Coronary artery (tissue), 2 donors: ENCODE measurements around the gene ADAM30.

ENCODE experiments used
- DNase-seq: peaks from one replicate; pipeline ENCODE4 v3.0.0-alpha.2; 2017; ENCODE audit warnings: low spot score
- H3K27ac ChIP-seq, 2 donors: fragments of 200-600 bp; sonication (generic); one replicate each; pipeline ENCODE4 v1.5.1; 2016 to 2019
- H3K4me3 ChIP-seq: fragments of 200-600 bp; sonication (generic); 2 replicates; pipeline ENCODE4 v1.5.1; 2016; ENCODE audit warnings: mild to moderate bottlenecking, moderate library complexity
- TF ChIP-seq, protein P1 (sequence below): fragments of 200-600 bp; sonication (generic); IDR thresholded peaks from one replicate; pipeline ENCODE4 v1.5.1; 2019; ENCODE audit warnings: antibody characterized with exemption

The ADAM30 gene

GRCh38 chr1:119918301-119918700, 22.0 kb upstream of the ADAM30 start:
- TF ChIP-seq, protein P1, sequence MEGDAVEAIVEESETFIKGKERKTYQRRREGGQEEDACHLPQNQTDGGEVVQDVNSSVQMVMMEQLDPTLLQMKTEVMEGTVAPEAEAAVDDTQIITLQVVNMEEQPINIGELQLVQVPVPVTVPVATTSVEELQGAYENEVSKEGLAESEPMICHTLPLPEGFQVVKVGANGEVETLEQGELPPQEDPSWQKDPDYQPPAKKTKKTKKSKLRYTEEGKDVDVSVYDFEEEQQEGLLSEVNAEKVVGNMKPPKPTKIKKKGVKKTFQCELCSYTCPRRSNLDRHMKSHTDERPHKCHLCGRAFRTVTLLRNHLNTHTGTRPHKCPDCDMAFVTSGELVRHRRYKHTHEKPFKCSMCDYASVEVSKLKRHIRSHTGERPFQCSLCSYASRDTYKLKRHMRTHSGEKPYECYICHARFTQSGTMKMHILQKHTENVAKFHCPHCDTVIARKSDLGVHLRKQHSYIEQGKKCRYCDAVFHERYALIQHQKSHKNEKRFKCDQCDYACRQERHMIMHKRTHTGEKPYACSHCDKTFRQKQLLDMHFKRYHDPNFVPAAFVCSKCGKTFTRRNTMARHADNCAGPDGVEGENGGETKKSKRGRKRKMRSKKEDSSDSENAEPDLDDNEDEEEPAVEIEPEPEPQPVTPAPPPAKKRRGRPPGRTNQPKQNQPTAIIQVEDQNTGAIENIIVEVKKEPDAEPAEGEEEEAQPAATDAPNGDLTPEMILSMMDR: no peak
- no peak for DNase-seq
- Histone ChIP-seq H3K4me3 (no peak overlapping the region), H3K27ac (no peak overlapping the region)

DNA sequence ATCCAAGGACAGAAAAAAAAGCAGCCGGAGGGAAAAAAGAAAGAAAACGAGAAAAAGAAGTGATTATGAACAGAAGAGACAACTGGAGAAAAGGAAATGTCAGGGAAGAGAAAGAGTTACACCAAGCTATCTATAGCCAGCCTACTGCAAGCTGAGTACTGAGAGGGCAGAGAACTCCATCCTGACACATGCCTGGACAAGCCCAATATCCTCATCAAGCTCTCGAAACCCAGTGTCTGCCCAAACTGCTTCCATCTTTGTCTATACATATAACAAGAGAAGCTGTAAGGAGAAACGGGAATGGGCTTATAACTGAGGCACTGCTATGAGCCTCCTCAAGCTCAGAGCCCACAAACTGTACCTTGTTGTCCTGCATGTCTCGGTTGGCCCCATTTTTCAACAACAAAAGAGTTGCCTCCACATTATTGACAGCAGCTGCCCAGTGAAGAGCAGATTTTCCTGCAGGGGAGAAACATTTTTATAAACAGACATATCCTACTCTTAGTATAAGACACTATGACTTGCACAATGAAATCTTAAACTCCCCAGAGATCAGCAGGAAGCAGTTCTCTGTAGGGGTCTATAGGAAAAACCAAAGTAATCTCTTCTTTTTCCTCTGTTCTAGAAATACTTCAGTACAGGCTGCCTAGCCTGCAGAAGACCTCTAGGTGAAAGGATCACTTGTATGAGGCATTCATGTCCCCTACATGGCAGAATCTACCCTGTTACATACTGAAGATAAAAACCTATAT, 21.2 kb upstream of the ADAM30 start:
- Histone ChIP-seq H3K27ac (no peak overlapping the region), H3K4me3 (no peak overlapping the region)
- DNase-seq: no peak
- TF ChIP-seq, protein P1: no peak

DNA sequence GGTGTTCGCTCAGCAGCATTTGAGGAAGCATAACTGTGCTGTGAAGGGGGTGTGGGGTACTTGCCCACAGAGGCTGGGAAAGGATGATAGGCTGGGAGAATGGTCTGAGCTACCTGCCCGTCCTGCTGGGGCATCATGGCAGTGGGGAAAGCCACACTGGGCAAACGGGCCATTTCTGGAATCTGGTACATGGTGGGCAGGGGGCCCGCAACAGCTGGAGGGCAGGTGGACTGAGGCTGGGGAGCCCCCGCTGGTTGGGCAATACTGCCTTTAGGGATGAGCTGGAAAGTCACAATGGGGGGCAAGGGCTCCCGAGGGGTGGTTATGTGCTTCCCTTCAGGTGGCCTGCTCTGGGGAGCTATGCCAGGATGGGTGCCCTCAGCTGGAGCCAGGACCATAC, 19.2 kb upstream of the ADAM30 start:
- H3K27ac ChIP-seq: no peak overlapping the region
- no peak for DNase-seq
- H3K4me3 ChIP-seq: no peak overlapping the region
- TF ChIP-seq, protein P1: no peak

DNA sequence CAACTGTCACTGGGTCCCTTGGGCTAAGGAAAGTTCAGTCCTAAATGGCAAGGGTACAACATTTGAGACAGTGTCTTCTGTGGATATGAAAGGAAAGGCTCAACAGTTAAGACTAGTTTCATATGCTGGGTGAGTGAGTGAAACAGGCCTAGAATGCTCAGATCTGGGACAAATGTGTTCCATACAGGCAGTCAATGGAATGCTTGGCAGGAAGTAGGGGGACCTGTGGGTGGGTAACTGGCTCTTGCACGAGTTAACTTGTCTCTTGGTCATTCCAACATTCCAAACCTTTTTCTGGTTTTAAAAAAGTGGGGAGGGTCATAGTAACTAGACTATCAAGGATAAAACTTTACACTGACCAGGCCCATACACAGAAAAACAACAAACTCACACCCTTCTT, 17.8 kb upstream of the ADAM30 start:
- no peak for DNase-seq
- Histone ChIP-seq H3K27ac (no peak overlapping the region), H3K4me3 (no peak overlapping the region)
- TF ChIP-seq, protein P1: no peak

DNA sequence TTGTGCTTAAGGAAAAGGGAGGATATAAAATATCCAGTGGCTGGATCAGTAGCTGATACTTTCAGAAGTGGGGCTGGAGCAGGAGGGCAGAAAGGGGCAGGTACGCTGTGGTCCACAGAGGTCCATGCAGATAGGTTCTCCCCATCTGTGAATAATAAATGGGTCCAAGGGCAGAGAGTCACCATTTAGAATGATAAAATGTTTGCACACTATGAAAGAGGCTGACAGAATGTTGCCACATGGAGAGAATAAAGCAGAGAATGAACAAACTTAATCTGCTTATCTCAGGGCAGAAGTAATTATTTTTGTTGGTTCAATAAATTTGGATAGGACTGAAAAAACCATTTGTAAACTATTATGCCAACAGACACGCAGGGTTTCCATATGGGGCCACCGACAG, 16.6 kb upstream of the ADAM30 start:
- TF ChIP-seq, protein P1: no peak
- Histone ChIP-seq H3K27ac (no peak overlapping the region), H3K4me3 (no peak overlapping the region)
- no peak for DNase-seq

DNA sequence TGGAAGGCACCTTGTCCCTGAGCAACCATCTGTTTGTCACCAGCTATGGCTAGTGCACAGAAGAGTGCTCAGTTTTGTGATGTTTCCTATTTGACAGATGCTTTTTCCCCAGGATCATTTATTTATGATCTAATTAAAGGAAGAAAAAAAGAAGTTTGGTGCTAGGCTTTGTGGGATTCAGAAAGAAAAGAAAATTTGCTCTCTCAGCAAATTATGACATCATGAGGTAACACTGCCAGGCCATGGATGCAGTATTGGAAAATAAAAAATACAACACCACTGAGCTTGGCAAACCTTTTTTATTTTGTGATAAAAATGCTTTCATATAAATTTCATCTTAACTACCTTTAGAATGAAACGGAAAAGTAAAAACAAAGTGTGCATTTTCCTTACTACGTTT, 15.5 kb upstream of the ADAM30 start:
- TF ChIP-seq, protein P1: no peak
- DNase-seq: no peak
- no peak overlapping the region for H3K27ac ChIP-seq
- H3K4me3 ChIP-seq: no peak overlapping the region

- DNase-seq: no peak
- Histone ChIP-seq H3K4me3 (no peak overlapping the region), H3K27ac (no peak overlapping the region)
- TF ChIP-seq, protein P1: no peak
These were observed 14.3 kb upstream of the ADAM30 start for GRCh38 chr1:119910618-119911017.
